GM23248 (cell line): ENCODE measurements around the gene NFIA.

Experiments used
- EZH2 ChIP-seq: fragments of 200-600 bp; sonication (generic); IDR thresholded peaks from 2 replicates; pipeline ENCODE4 v1.6.1; 2018; ENCODE audit warnings: antibody characterized with exemption, mild to moderate bottlenecking; ENCODE audit not compliant: insufficient read depth, poor library complexity, severe bottlenecking
- EZH2phosphoT487 ChIP-seq: fragments of 200-600 bp; sonication (generic); IDR thresholded peaks from 2 replicates; pipeline ENCODE4 v1.6.1; 2018; ENCODE audit warnings: antibody characterized with exemption, moderate library complexity, mild to moderate bottlenecking, low read depth; ENCODE audit not compliant: insufficient read depth

GRCh38 chr1:61116421-61116820, 34.1 kb downstream of the NFIA start:
- TF ChIP-seq EZH2phosphoT487 (no peak), EZH2 (no peak)
